Activated T-cell treated with anti-CD3 and anti-CD28 coated beads, Interleukin-2, amount 50 U/mL, for 24 hours (primary cell): ENCODE measurements around the gene DIPK1B.
A peak's percentile ranks its signal among the peaks of the same experiment; 100 is the strongest.
"Not testable (repeated sequence)": the region's sequence is repeated elsewhere in the genome, so short reads cannot be mapped to it uniquely, and the experiment has no call there.

ENCODE experiments used
- DNase-seq: peaks from one replicate; pipeline ENCODE4 v3.0.0-alpha.2; 2020
- H3K27ac Mint-ChIP-seq: 2 replicates; pipeline ENCODE4 v1.8.0; 2020; ENCODE audit warnings: mild to moderate bottlenecking, mixed read lengths
- H3K27me3 Mint-ChIP-seq: 2 replicates; pipeline ENCODE4 v1.8.0; 2020; ENCODE audit warnings: mixed read lengths
- H3K36me3 Mint-ChIP-seq: 2 replicates; pipeline ENCODE4 v1.8.0; 2020; ENCODE audit warnings: low read depth, mixed read lengths
- H3K4me1 Mint-ChIP-seq: 2 replicates; pipeline ENCODE4 v1.8.0; 2020; ENCODE audit warnings: low read depth, mixed read lengths
- H3K4me3 Mint-ChIP-seq: 2 replicates; pipeline ENCODE4 v1.8.0; 2020; ENCODE audit warnings: mild to moderate bottlenecking, moderate library complexity, mixed read lengths
- H3K9me3 Mint-ChIP-seq: 2 replicates; pipeline ENCODE4 v1.8.0; 2020; ENCODE audit warnings: mixed read lengths

Gene DIPK1B

GRCh38 chr9:136757751-136758140 lies 45.4 kb downstream of the DIPK1B start:
- no peaks in the 10 kb centered on the region for H3K4me1 Mint-ChIP-seq
- no peak for DNase-seq

GRCh38 chr9:136759001-136759400 lies 46.6 kb downstream of the DIPK1B start:
- no peak for DNase-seq
- H3K4me3 Mint-ChIP-seq: no peak overlapping the region
- H3K4me1 Mint-ChIP-seq: no peaks in the 10 kb centered on the region
- H3K27me3 Mint-ChIP-seq: peaks cover 29% of the 10 kb centered on the region
- no peaks in the 10 kb centered on the region for H3K36me3 Mint-ChIP-seq
- no peak overlapping the region for H3K27ac Mint-ChIP-seq
- H3K9me3 Mint-ChIP-seq: peaks cover 2% of the 10 kb centered on the region

More at GRCh38 chr9:136757751-136758140, 45.4 kb downstream of the DIPK1B start:
- Mint-ChIP-seq H3K36me3 (no peaks in the 10 kb centered on the region), H3K4me3 (no peak overlapping the region), H3K27ac (no peak overlapping the region), H3K27me3 (peaks cover 25% of the 10 kb centered on the region), H3K9me3 (peaks cover 3% of the 10 kb centered on the region)

GRCh38 chr9:136759436-136760325 lies 47.3 kb downstream of the DIPK1B start:
- H3K36me3 Mint-ChIP-seq: no peaks in the 10 kb centered on the region
- peaks cover 30% of the 10 kb centered on the region for H3K27me3 Mint-ChIP-seq
- DNase-seq: no peak
- H3K9me3 Mint-ChIP-seq: peaks cover 2% of the 10 kb centered on the region
- H3K4me1 Mint-ChIP-seq: no peaks in the 10 kb centered on the region
- H3K27ac Mint-ChIP-seq: no peak overlapping the region
- no peak overlapping the region for H3K4me3 Mint-ChIP-seq

GRCh38 chr9:136760424-136760823 lies 48.1 kb downstream of the DIPK1B start:
- Mint-ChIP-seq H3K4me3 (no peak overlapping the region), H3K4me1 (no peaks in the 10 kb centered on the region), H3K27ac (no peak overlapping the region), H3K9me3 (peaks cover 2% of the 10 kb centered on the region), H3K36me3 (no peaks in the 10 kb centered on the region), H3K27me3 (peaks cover 29% of the 10 kb centered on the region)
- DNase-seq: no peak

GRCh38 chr9:136760834-136761544 lies 48.6 kb downstream of the DIPK1B start:
- not testable (repeated sequence) for H3K36me3 Mint-ChIP-seq, DNase-seq, H3K9me3 Mint-ChIP-seq, H3K27ac Mint-ChIP-seq, H3K4me1 Mint-ChIP-seq, H3K4me3 Mint-ChIP-seq
- H3K27me3 Mint-ChIP-seq: peaks cover 25% of the 10 kb centered on the region

GRCh38 chr9:136761545-136761981 lies 49.2 kb downstream of the DIPK1B start:
- H3K27ac Mint-ChIP-seq: no peak overlapping the region
- H3K4me1 Mint-ChIP-seq: peaks cover 7% of the 10 kb centered on the region

GRCh38 chr9:136762221-136762691 lies 49.9 kb downstream of the DIPK1B start:
- Mint-ChIP-seq H3K9me3 (no peaks in the 10 kb centered on the region), H3K36me3 (no peaks in the 10 kb centered on the region), H3K27ac (no peak overlapping the region), H3K4me3 (no peak overlapping the region), H3K4me1 (peaks cover 13% of the 10 kb centered on the region), H3K27me3 (peaks cover 22% of the 10 kb centered on the region)
- no peak for DNase-seq

More at GRCh38 chr9:136761545-136761981, 49.2 kb downstream of the DIPK1B start:
- no peak for DNase-seq
- Mint-ChIP-seq H3K36me3 (no peaks in the 10 kb centered on the region), H3K9me3 (no peaks in the 10 kb centered on the region), H3K4me3 (no peak overlapping the region), H3K27me3 (peaks cover 19% of the 10 kb centered on the region)

- Mint-ChIP-seq H3K36me3 (no peaks in the 10 kb centered on the region), H3K27me3 (peaks cover 27% of the 10 kb centered on the region), H3K9me3 (no peaks in the 10 kb centered on the region), H3K27ac (no peak overlapping the region), H3K4me1 (peaks cover 13% of the 10 kb centered on the region), H3K4me3 (no peak overlapping the region)
- peak; percentile 61 for DNase-seq
Observed at GRCh38 chr9:136762915-136763648, 50.7 kb downstream of the DIPK1B start.

GRCh38 chr9:136763649-136764035 lies 51.3 kb downstream of the DIPK1B start:
- Mint-ChIP-seq H3K4me1 (peaks cover 13% of the 10 kb centered on the region), H3K27ac (no peak overlapping the region)

GRCh38 chr9:136764301-136764891 lies 52.0 kb downstream of the DIPK1B start, which contains the start of gene LCN15:
Gene LCN15 (minus strand): TSS chr9:136764518. CDS start chr9:136764488, 30 bp downstream.
- Mint-ChIP-seq H3K4me1 (peaks cover 13% of the 10 kb centered on the region), H3K27me3 (peaks cover 28% of the 10 kb centered on the region), H3K36me3 (no peaks in the 10 kb centered on the region), H3K9me3 (no peaks in the 10 kb centered on the region), H3K4me3 (no peak within 1 kb of the TSS), H3K27ac (no peak within 1 kb of the TSS)
- no peak for DNase-seq

More at GRCh38 chr9:136763649-136764035, 51.3 kb downstream of the DIPK1B start:
- Mint-ChIP-seq H3K27me3 (peaks cover 28% of the 10 kb centered on the region), H3K36me3 (no peaks in the 10 kb centered on the region), H3K9me3 (no peaks in the 10 kb centered on the region), H3K4me3 (no peak overlapping the region)
- no peak for DNase-seq

- H3K27ac Mint-ChIP-seq: no peak overlapping the region
- no peak overlapping the region for H3K4me3 Mint-ChIP-seq
- H3K36me3 Mint-ChIP-seq: no peaks in the 10 kb centered on the region
- no peaks in the 10 kb centered on the region for H3K9me3 Mint-ChIP-seq
- DNase-seq: no peak
- H3K27me3 Mint-ChIP-seq: peaks cover 28% of the 10 kb centered on the region
- peaks cover 16% of the 10 kb centered on the region for H3K4me1 Mint-ChIP-seq
Observed at GRCh38 chr9:136765041-136765440, 52.7 kb downstream of the DIPK1B start.

GRCh38 chr9:136765745-136766409 lies 53.5 kb downstream of the DIPK1B start:
- not testable (repeated sequence) for H3K4me3 Mint-ChIP-seq, H3K36me3 Mint-ChIP-seq, H3K9me3 Mint-ChIP-seq, DNase-seq, H3K27ac Mint-ChIP-seq
- H3K4me1 Mint-ChIP-seq: peaks cover 16% of the 10 kb centered on the region
- H3K27me3 Mint-ChIP-seq: peaks cover 24% of the 10 kb centered on the region

GRCh38 chr9:136766410-136767120 lies 54.2 kb downstream of the DIPK1B start:
- H3K9me3 Mint-ChIP-seq, H3K4me3 Mint-ChIP-seq, H3K36me3 Mint-ChIP-seq: not testable (repeated sequence)
- peak; percentile 56 for DNase-seq
- Mint-ChIP-seq H3K27ac (peak overlapping the region; percentile 82), H3K27me3 (peaks cover 23% of the 10 kb centered on the region), H3K4me1 (peaks cover 16% of the 10 kb centered on the region)
